Inflammatory macrophage (primary cell): ENCODE measurements around the gene SSTR5.

Source experiments
- DNase-seq, 2 donors: peaks; one replicate each; pipeline ENCODE4 v3.0.0-alpha.2; 2020 to 2022

Gene SSTR5

GRCh38 chr16:1055557-1055924 is 17.0 kb upstream of the SSTR5 start:
- no peak for DNase-seq

GRCh38 chr16:1056196-1056595 is 16.4 kb upstream of the SSTR5 start:
- DNase-seq = no peak

GRCh38 chr16:1057252-1057932 is 15.2 kb upstream of the SSTR5 start:
- DNase-seq = peak; percentile 3 to 17

GRCh38 chr16:1058216-1058615 is 14.3 kb upstream of the SSTR5 start:
- DNase-seq = no peak

- DNase-seq = no peak
Observed at GRCh38 chr16:1059310-1059709, 13.2 kb upstream of the SSTR5 start.

GRCh38 chr16:1060416-1061340 is 11.9 kb upstream of the SSTR5 start:
- no peak for DNase-seq

GRCh38 chr16:1061769-1062505 is 10.6 kb upstream of the SSTR5 start:
- DNase-seq = no peak

GRCh38 chr16:1062895-1063294 is 9.7 kb upstream of the SSTR5 start:
- no peak for DNase-seq

GRCh38 chr16:1063728-1064127 is 8.8 kb upstream of the SSTR5 start:
- no peak for DNase-seq

- no peak for DNase-seq
Observed at GRCh38 chr16:1065469-1066128, 6.9 kb upstream of the SSTR5 start.

- no peak for DNase-seq
Observed at GRCh38 chr16:1066584-1067172, 5.9 kb upstream of the SSTR5 start.

GRCh38 chr16:1067629-1068028 is 4.9 kb upstream of the SSTR5 start:
- DNase-seq = no peak

GRCh38 chr16:1068451-1068850 is 4.1 kb upstream of the SSTR5 start:
- DNase-seq = no peak

GRCh38 chr16:1069154-1069553 is 3.4 kb upstream of the SSTR5 start:
- no peak for DNase-seq

GRCh38 chr16:1070084-1070863 is 2.3 kb upstream of the SSTR5 start:
- DNase-seq = no peak

- DNase-seq = no peak
Observed at GRCh38 chr16:1070864-1071408, 1.6 kb upstream of the SSTR5 start.

- no peak for DNase-seq
Observed at GRCh38 chr16:1071561-1072225, 854 bp upstream of the SSTR5 start.

- no peak for DNase-seq
Observed at GRCh38 chr16:1073262-1073558, 663 bp downstream of the SSTR5 start.

- DNase-seq = no peak
Observed at GRCh38 chr16:1073566-1074378, 1.2 kb downstream of the SSTR5 start.

GRCh38 chr16:1074379-1074649 is 1.8 kb downstream of the SSTR5 start:
- no peak for DNase-seq
